ENCODE results near the gene DMD.

The DMD gene

DNA sequence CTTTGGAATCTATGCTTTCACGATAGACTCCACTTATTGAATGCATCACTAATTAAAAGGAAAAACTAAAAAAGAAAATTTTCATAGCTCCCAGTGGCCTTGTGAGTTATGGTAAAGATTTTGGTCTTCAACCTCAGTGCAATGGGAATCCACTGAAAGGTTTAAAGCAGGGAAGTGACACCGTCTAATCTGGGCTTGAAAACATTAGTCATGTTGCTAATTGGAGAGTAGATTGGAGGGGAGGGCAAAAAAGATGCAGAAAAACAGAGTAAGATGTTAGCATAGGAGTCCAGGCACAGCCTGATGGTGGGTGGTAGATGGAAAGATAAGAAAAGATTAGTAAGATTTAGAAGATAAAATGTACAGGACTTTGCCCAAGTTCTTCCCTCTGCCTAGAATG is 1506.4 kb downstream of the DMD start:
- Histone ChIP-seq H2AFZ (ENCODE audit: low read length) (no peak overlapping the region), H3K4me3 (ENCODE audit: low read length, poor library complexity, severe bottlenecking) (no peak overlapping the region), H3K9me3 (ENCODE audit: insufficient read depth, low read depth, low read length) (no peaks in the 10 kb centered on the region), H3K79me2 (ENCODE audit: insufficient read depth, low read length) (no peaks in the 10 kb centered on the region), H3K27me3 (ENCODE audit: insufficient read depth, low read length, poor library complexity, severe bottlenecking) (no peaks in the 10 kb centered on the region), H3K9ac (ENCODE audit: low read depth, low read length, poor library complexity, severe bottlenecking) (no peak overlapping the region), H3F3A (ENCODE audit: low read depth) (no peaks in the 10 kb centered on the region), H3K9me2 (replicated peaks; ENCODE audit: low read depth, low read length) (no peaks in the 10 kb centered on the region), H3K4me2 (ENCODE audit: low read depth, low read length, poor library complexity, severe bottlenecking) (no peak overlapping the region), H3K36me3 (ENCODE audit: insufficient read depth, low read length) (no peaks in the 10 kb centered on the region), H3K4me1 (ENCODE audit: insufficient read depth, low read length, poor library complexity, severe bottlenecking) (peaks cover 3% of the 10 kb centered on the region), H4K20me1 (ENCODE audit: insufficient read depth, low read length, poor library complexity, severe bottlenecking) (no peaks in the 10 kb centered on the region)
- TF ChIP-seq EZH2phosphoT487 (IDR thresholded peaks at IDR 0.05; ENCODE audit: borderline replicate concordance) (no peak), CTCF (conservative IDR thresholded peaks at IDR 0.05; ENCODE audit: low read length) (no peak)

- no peaks in the 10 kb centered on the region for H3F3A ChIP-seq (ENCODE audit: low read depth)
- no peak overlapping the region for H2AFZ ChIP-seq (ENCODE audit: low read length)
- no peaks in the 10 kb centered on the region for H3K79me2 ChIP-seq (ENCODE audit: insufficient read depth, low read length)
- H3K4me1 ChIP-seq (ENCODE audit: insufficient read depth, low read length, poor library complexity, severe bottlenecking), result no peaks in the 10 kb centered on the region
- no peak overlapping the region for H3K9ac ChIP-seq (ENCODE audit: low read depth, low read length, poor library complexity, severe bottlenecking)
- H3K9me2 ChIP-seq (replicated peaks; ENCODE audit: low read depth, low read length), result no peaks in the 10 kb centered on the region
- no peaks in the 10 kb centered on the region for H3K9me3 ChIP-seq (ENCODE audit: insufficient read depth, low read depth, low read length)
- no peak overlapping the region for H3K4me3 ChIP-seq (ENCODE audit: low read length, poor library complexity, severe bottlenecking)
- H3K27me3 ChIP-seq (ENCODE audit: insufficient read depth, low read length, poor library complexity, severe bottlenecking), result no peaks in the 10 kb centered on the region
- no peaks in the 10 kb centered on the region for H3K36me3 ChIP-seq (ENCODE audit: insufficient read depth, low read length)
- H3K4me2 ChIP-seq (ENCODE audit: low read depth, low read length, poor library complexity, severe bottlenecking), result no peak overlapping the region
- TF ChIP-seq EZH2phosphoT487 (IDR thresholded peaks at IDR 0.05; ENCODE audit: borderline replicate concordance), result no peak
- TF ChIP-seq CTCF (conservative IDR thresholded peaks at IDR 0.05; ENCODE audit: low read length), result no peak
- H4K20me1 ChIP-seq (ENCODE audit: insufficient read depth, low read length, poor library complexity, severe bottlenecking), result no peaks in the 10 kb centered on the region
Measured at GRCh38 chrX:31702222-31702621, 1509.1 kb downstream of the DMD start.

GRCh38 chrX:31697294-31697916 is 1513.9 kb downstream of the DMD start:
- Histone ChIP-seq H3K36me3 (ENCODE audit: insufficient read depth, low read length) (no peaks in the 10 kb centered on the region), H4K20me1 (ENCODE audit: insufficient read depth, low read length, poor library complexity, severe bottlenecking) (no peaks in the 10 kb centered on the region), H3K9me2 (replicated peaks; ENCODE audit: low read depth, low read length) (no peaks in the 10 kb centered on the region), H2AFZ (ENCODE audit: low read length) (no peak overlapping the region), H3K79me2 (ENCODE audit: insufficient read depth, low read length) (no peaks in the 10 kb centered on the region), H3K27me3 (ENCODE audit: insufficient read depth, low read length, poor library complexity, severe bottlenecking) (no peaks in the 10 kb centered on the region), H3F3A (ENCODE audit: low read depth) (no peaks in the 10 kb centered on the region), H3K9ac (ENCODE audit: low read depth, low read length, poor library complexity, severe bottlenecking) (no peak overlapping the region), H3K4me2 (ENCODE audit: low read depth, low read length, poor library complexity, severe bottlenecking) (no peak overlapping the region), H3K4me3 (ENCODE audit: low read length, poor library complexity, severe bottlenecking) (no peak overlapping the region), H3K9me3 (ENCODE audit: insufficient read depth, low read depth, low read length) (no peaks in the 10 kb centered on the region), H3K4me1 (ENCODE audit: insufficient read depth, low read length, poor library complexity, severe bottlenecking) (no peaks in the 10 kb centered on the region)
- TF ChIP-seq CTCF (conservative IDR thresholded peaks at IDR 0.05; ENCODE audit: low read length) (no peak), EZH2phosphoT487 (IDR thresholded peaks at IDR 0.05; ENCODE audit: borderline replicate concordance) (no peak)
